GM23248 (cell line): ENCODE measurements around the gene SPART. TPM values are rescaled to one million over a fixed set of nuclear protein-coding genes. Genes with fewer than 3 reads are reported as not detected.

ENCODE experiments used
- DNase-seq: peaks from one replicate; pipeline ENCODE4 v3.0.0-alpha.2; 2015
- H2AFZ ChIP-seq: fragments of 200-600 bp; sonication (generic); 2 replicates; pipeline ENCODE4 v1.6.1; 2016; ENCODE audit warnings: antibody characterized with exemption
- H3F3A ChIP-seq: fragments of 200-600 bp; sonication (generic); 2 replicates; pipeline ENCODE4 v1.6.1; 2016; ENCODE audit warnings: mild to moderate bottlenecking, antibody characterized with exemption, mixed run types; ENCODE audit not compliant: insufficient read depth
- H3K27ac ChIP-seq: fragments of 200-600 bp; sonication (generic); 2 replicates; pipeline ENCODE4 v1.5.1; 2016; ENCODE audit warnings: mild to moderate bottlenecking
- H3K27me3 ChIP-seq: fragments of 200-600 bp; sonication (generic); replicated peaks from 2 replicates; pipeline ENCODE4 v1.6.1; 2016; ENCODE audit warnings: mild to moderate bottlenecking; ENCODE audit not compliant: insufficient read depth
- H3K36me3 ChIP-seq: fragments of 200-600 bp; sonication (generic); 2 replicates; pipeline ENCODE4 v1.6.1; 2016; ENCODE audit warnings: low read depth, mild to moderate bottlenecking
- H3K4me1 ChIP-seq: fragments of 200-600 bp; sonication (generic); 2 replicates; pipeline ENCODE4 v1.6.1; 2016; ENCODE audit warnings: mild to moderate bottlenecking; ENCODE audit not compliant: insufficient read depth
- H3K4me2 ChIP-seq: fragments of 200-600 bp; sonication (generic); one replicate; pipeline ENCODE4 v1.6.1; 2016; ENCODE audit warnings: mild to moderate bottlenecking; ENCODE audit not compliant: unreplicated experiment
- H3K4me3 ChIP-seq: fragments of 200-600 bp; sonication (generic); 2 replicates; pipeline ENCODE4 v1.5.1; 2016; ENCODE audit warnings: mild to moderate bottlenecking
- H3K79me2 ChIP-seq: fragments of 200-600 bp; sonication (generic); 2 replicates; pipeline ENCODE4 v1.6.1; 2016; ENCODE audit warnings: mild to moderate bottlenecking; ENCODE audit not compliant: insufficient read depth
- H3K9ac ChIP-seq: fragments of 200-600 bp; sonication (generic); 2 replicates; pipeline ENCODE4 v1.6.1; 2016; ENCODE audit warnings: mild to moderate bottlenecking
- H3K9me2 ChIP-seq: fragments of 200-600 bp; sonication (generic); 2 replicates; pipeline ENCODE4 v1.6.1; 2016; ENCODE audit warnings: mixed run types, mild to moderate bottlenecking, moderate library complexity; ENCODE audit not compliant: insufficient read depth
- H3K9me3 ChIP-seq: fragments of 200-600 bp; sonication (generic); one replicate; pipeline ENCODE4 v1.6.1; 2017; ENCODE audit warnings: low read depth
- H4K20me1 ChIP-seq: fragments of 200-600 bp; sonication (generic); 2 replicates; pipeline ENCODE4 v1.6.0; 2016; ENCODE audit not compliant: insufficient read depth
- EZH2 ChIP-seq: fragments of 200-600 bp; sonication (generic); IDR thresholded peaks from 2 replicates; pipeline ENCODE4 v1.6.1; 2018; ENCODE audit warnings: antibody characterized with exemption, mild to moderate bottlenecking; ENCODE audit not compliant: insufficient read depth, poor library complexity, severe bottlenecking
- EZH2phosphoT487 ChIP-seq: fragments of 200-600 bp; sonication (generic); IDR thresholded peaks from 2 replicates; pipeline ENCODE4 v1.6.1; 2018; ENCODE audit warnings: antibody characterized with exemption, moderate library complexity, mild to moderate bottlenecking, low read depth; ENCODE audit not compliant: insufficient read depth
- WGBS, 2 experiments: methylation state at CpG; one replicate each; pipeline ENCODE4 v1.1.6; 2015 to 2017; ENCODE audit warnings: low lambda C conversion rate in 2 of 2, low coverage in 1 of 2; ENCODE audit errors: missing lambda C conversion rate in 2 of 2; 5-methylcytosine and 5-hydroxymethylcytosine counted together
- in situ Hi-C: fragments of 300-500 bp; cut with MboI; formaldehyde crosslinking; loops from 2 replicates; pipeline ENCODE4 v1.15.0; 2020
- polyA plus RNA-seq: library from polyadenylated mRNA; unstranded; fragments of >200 nt; fragmentation: Nextera tagmentation; extraction: Ambion mirVana; gene quantifications from 2 replicates; pipeline ENCODE4 v1.2.1, GENCODE V29; 2016
- small RNA-seq: library from RNA; depleted of rRNA; stranded (forward); fragments of <200 nt; gene quantifications from one replicate; pipeline ENCODE3, GENCODE V24; 2014; ENCODE audit warnings: low read depth, low replicate concordance
- total RNA-seq: library from RNA; depleted of rRNA; stranded (reverse); fragments of >200 nt; shearing (Covaris generic); gene quantifications from 2 replicates; pipeline ENCODE4 v1.2.3, GENCODE V29; 2014; rRNA removed

The SPART gene
- total and polyA plus RNA-seq, 2 experiments from 2014 or later: 66.3 to 82.4 TPM

GRCh38 chr13:36258831-36259230 is 87.4 kb downstream of the SPART start:
- TF ChIP-seq EZH2 (no peak), EZH2phosphoT487 (no peak)
- Histone ChIP-seq H3K4me3 (no peak overlapping the region), H3K4me1 (0 out of 2 replicates have a peak, but pooled peaks cover 4% of the 10 kb centered on the region), H3K36me3 (no peaks in the 10 kb centered on the region), H3K9ac (no peak overlapping the region), H4K20me1 (no peaks in the 10 kb centered on the region), H3F3A (no peaks in the 10 kb centered on the region), H3K9me3 (no peaks in the 10 kb centered on the region), H3K27me3 (no peaks in the 10 kb centered on the region), H2AFZ (no peak overlapping the region), H3K79me2 (no peaks in the 10 kb centered on the region), H3K4me2 (no peak overlapping the region), H3K27ac (no peak overlapping the region), H3K9me2 (no peaks in the 10 kb centered on the region)
- no peak for DNase-seq
- WGBS, 2 experiments: 83 to 86% methylated on average over 8 of the region's 8 CpGs
- in situ Hi-C loops: no loop called here

Small RNAs within 50 kb of the gene (small RNA-seq; reads per million reads assigned to genes)
- not detected for gene RNU6-71P

Other genes starting within 250 kb of the SPART start
- 0.25 and 0.65 TPM in 2 replicates for gene DCLK1, start 215.0 kb downstream of the SPART start, total RNA-seq
- gene DCLK1, start 215.0 kb downstream of the SPART start, polyA plus RNA-seq: 0.34 and 0.48 TPM in 2 replicates
- gene SOHLH2, start 131.8 kb downstream of the SPART start, total RNA-seq: not detected in 2 replicates
- gene SOHLH2, start 131.8 kb downstream of the SPART start, polyA plus RNA-seq: not detected in 2 replicates
- gene CCDC169, start 48.6 kb downstream of the SPART start, total RNA-seq: 0.22 and 0.25 TPM in 2 replicates
- 0.63 and 0.79 TPM in 2 replicates for gene CCDC169, start 48.6 kb downstream of the SPART start, polyA plus RNA-seq
- gene CCNA1, start 86.1 kb upstream of the SPART start, total RNA-seq: not detected in 2 replicates
- gene CCNA1, start 86.1 kb upstream of the SPART start, polyA plus RNA-seq: not detected in 2 replicates